ENCODE results near the gene NT5DC3. TPM values are rescaled to one million over a fixed set of nuclear protein-coding genes. Genes with fewer than 3 reads are reported as not detected.
A peak's percentile ranks its signal among the peaks of the same experiment; 100 is the strongest.

Gene NT5DC3
- total and polyA plus RNA-seq, 2 of the 13 experiments (the other 11 are each of a cell fraction or from before 2014, with no cell fraction given): 3.2 to 6.6 TPM

GRCh38 chr12:103855036-103855712 lies 14.1 kb upstream of the NT5DC3 start (continued):
- TF ChIP-seq SOX13 (IDR thresholded peaks at IDR 0.05) (no peak), SOX13 (CRISPR knock-in tag; conservative IDR thresholded peaks at IDR 0.05 in 1 of 2, IDR thresholded peaks at IDR 0.05 in 1 of 2) (peak in 1 of 2 experiments; percentile 77; a peak in 2 of 4 replicates), ZNF142 (CRISPR knock-in tag; IDR thresholded peaks at IDR 0.05) (no peak), ASH2L (IDR thresholded peaks at IDR 0.05; ENCODE audit: insufficient read length, low read depth, low read length) (no peak), ARNT (IDR thresholded peaks at IDR 0.05) (no peak), NFYB (CRISPR knock-in tag; IDR thresholded peaks at IDR 0.05) (no peak), RXRB (CRISPR knock-in tag; IDR thresholded peaks at IDR 0.05; ENCODE audit: borderline replicate concordance) (peak; percentile 54; the same call in 1 of the 2 replicates), HNRNPLL (IDR thresholded peaks at IDR 0.05; ENCODE audit: low read depth, low read length, poor library complexity, severe bottlenecking) (no peak), ZNF224 (CRISPR knock-in tag; IDR thresholded peaks at IDR 0.05) (no peak), DPF2 (CRISPR knock-in tag; IDR thresholded peaks at IDR 0.05; ENCODE audit: borderline replicate concordance, low read depth) (peak; percentile 69), SIX4 (CRISPR knock-in tag; IDR thresholded peaks at IDR 0.05) (0 out of 2 replicates have a peak, but pooled peaks have one; percentile 13), FOXA1 (IDR thresholded peaks at IDR 0.05) (no peak), FOXA1 (CRISPR knock-in tag; IDR thresholded peaks at IDR 0.05) (peak; percentile 84), HNRNPL (IDR thresholded peaks at IDR 0.05; ENCODE audit: low read depth, low read length) (no peak), IRF2 (CRISPR knock-in tag; IDR thresholded peaks at IDR 0.05) (peak; percentile 64; the same call in 1 of the 2 replicates), SOX5 (CRISPR knock-in tag; IDR thresholded peaks at IDR 0.05; ENCODE audit: borderline replicate concordance) (peak; percentile 46; the same call in 1 of the 2 replicates), TBX2 (CRISPR knock-in tag; IDR thresholded peaks at IDR 0.05; ENCODE audit: borderline replicate concordance) (peak; percentile 35; the same call in 1 of the 2 replicates), TRIM22 (IDR thresholded peaks at IDR 0.05) (no peak), FOXP4 (CRISPR knock-in tag; IDR thresholded peaks at IDR 0.05) (peak; percentile 85), MEIS2 (CRISPR knock-in tag; IDR thresholded peaks at IDR 0.05) (0 out of 2 replicates have a peak, but pooled peaks have one; percentile 23), ZBTB7B (CRISPR knock-in tag; IDR thresholded peaks at IDR 0.05) (peak; percentile 65; the same call in 1 of the 2 replicates)

All from HepG2 (cell line).